Activated CD4-positive, CD25-positive, alpha-beta regulatory T cell treated with anti-CD3 and anti-CD28 coated beads, Interleukin-2, amount 50 U/mL, for 24 hours (primary cell): ENCODE data around the gene MYO1G.

Experiments
- ATAC-seq, 2 donors: fragments of 150-1000 bp; cut with Tn5 transposase; one replicate each; pipeline ENCODE4 v1.10.0; 2021; ENCODE audit warnings: mild to moderate bottlenecking in 1 of 2, moderate library complexity in 1 of 2

Gene MYO1G

GRCh38 chr7:44965937-44966730, 12.7 kb downstream of the MYO1G start:
- no peak for ATAC-seq

GRCh38 chr7:44965441-44965903, 13.3 kb downstream of the MYO1G start:
- ATAC-seq = no peak

DNA sequence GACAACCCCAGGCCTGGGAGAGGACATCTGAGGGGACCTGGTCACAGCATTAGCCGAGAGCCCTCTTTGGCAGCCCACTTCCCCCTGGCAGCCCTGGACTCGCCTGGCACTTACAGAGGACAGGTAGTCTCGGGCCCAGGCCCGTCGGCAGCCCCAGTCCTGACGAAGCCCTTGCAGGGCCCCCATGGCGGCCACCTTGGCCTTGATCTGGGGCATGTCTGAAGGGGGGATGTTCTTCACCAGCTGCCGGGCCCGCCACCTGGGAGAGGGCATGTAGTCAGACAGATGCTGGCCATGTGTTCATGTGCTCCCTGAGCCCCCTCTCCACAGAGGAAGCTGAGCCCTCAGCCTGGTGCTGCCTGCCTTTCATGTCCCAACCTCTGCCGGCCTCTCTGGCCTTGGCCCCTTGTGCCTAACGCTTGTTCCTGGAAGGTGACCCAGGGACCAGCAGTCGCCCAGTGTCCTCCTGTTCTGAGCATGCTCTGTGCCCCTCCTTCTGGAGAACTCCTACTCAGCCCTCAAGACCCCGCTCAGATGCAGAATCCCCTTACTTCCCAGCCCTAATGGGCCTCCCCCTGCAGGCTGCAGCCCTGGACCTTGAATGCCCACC, 13.9 kb downstream of the MYO1G start:
- ATAC-seq = no peak

- peak; percentile 9 to 10 for ATAC-seq
Observed at GRCh38 chr7:44964384-44964830, 14.4 kb downstream of the MYO1G start.

- no peak for ATAC-seq
Observed at GRCh38 chr7:44963364-44964290, 15.2 kb downstream of the MYO1G start.

- ATAC-seq = no peak
Observed at GRCh38 chr7:44962483-44963251, 16.1 kb downstream of the MYO1G start.

DNA sequence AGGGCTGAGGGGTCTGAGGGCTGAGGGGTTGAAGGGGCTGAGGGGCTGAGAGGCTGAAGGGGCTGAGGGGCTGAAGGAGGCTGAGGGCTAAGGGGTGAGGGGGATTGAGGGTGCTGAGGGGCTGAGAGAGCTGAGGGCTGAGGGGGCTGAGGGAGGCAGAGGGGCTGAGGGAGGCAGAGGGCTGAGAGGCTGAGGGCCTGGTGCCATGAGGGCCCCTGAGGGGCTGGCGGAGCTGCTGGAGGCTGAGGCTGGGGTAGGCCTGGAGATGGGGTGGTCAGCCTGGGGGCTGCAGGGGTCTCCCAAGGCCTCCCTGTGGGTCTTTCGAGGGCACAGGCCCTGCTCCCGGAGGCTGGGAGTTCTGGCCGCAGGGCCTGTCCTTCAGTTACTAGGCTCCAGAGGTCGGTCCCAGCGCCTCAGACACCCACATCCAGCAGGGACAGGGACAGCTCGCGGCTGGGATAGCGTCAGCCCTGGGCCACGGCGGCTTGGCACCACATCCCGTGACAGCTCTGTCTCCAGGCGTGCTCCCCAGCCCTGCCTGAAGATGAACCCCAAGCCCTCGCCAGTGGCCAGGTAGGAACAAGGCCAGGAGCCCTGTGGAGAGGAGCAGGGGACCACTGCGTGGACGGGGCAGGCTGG, 16.9 kb downstream of the MYO1G start:
- no peak for ATAC-seq

GRCh38 chr7:44960011-44960580, 18.7 kb downstream of the MYO1G start:
- no peak for ATAC-seq

GRCh38 chr7:44959433-44959951, 19.3 kb downstream of the MYO1G start:
- ATAC-seq = peak; percentile 45 to 54

DNA sequence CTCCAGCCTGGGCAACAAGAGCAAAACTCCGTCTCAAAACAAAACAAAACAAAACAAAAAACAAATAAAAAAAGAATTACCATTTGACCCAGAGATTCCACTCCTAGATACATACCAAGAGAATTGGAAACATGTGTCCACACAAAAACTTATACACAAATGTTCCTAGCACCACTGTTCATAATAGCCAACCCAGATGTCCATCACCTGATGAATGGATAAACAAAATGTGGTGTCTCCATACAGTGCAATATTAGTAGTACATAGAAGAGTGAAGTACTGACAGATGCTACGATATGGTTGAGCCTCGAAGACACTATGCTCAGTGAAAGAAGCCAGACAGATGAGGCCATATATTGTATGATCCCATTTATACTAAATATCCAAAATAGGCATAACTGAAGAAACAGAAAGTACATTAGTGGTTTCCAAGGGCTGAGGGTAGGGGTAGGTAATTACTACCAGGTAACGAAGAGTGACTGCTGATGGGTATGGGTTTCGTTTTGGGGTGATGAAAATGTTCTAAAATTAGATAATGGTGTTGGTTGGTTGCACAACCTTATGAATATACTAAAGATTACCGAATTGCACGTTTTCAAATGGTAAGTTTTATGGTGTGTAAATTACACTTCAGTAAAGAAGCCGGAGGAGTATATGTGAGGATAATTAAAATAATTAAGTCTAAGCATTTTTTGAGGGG, 20.0 kb downstream of the MYO1G start:
- peak; percentile 26 to 33 for ATAC-seq

- no peak for ATAC-seq
Observed at GRCh38 chr7:44956157-44956766, 22.6 kb downstream of the MYO1G start.

- ATAC-seq = no peak
Observed at GRCh38 chr7:44955733-44956132, 23.1 kb downstream of the MYO1G start.

DNA sequence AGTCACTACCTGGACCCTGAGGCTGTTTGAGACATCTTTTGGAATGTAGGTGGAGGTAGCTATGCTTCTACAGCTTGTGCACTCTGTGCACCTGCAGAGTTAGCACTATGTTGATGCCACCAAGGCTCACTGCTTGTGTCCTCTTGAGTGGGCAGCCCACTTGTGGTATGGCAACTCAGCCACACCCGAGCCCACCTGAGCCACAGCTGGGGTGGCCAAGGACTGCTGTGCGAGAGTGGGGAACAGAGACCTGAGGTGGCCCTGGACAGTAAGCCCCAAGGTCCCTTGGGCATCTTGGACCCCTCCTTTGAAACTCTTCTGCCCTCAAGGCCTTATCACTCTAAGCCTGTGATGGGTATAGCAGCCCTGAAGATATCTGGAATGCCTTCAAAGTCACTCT, 25.7 kb downstream of the MYO1G start:
- no peak for ATAC-seq

GRCh38 chr7:44949303-44949702, 29.5 kb downstream of the MYO1G start:
- no peak for ATAC-seq

- no peak for ATAC-seq
Observed at GRCh38 chr7:44945479-44945878, 33.3 kb downstream of the MYO1G start.

GRCh38 chr7:44944821-44945220, 34.0 kb downstream of the MYO1G start:
- ATAC-seq = no peak

DNA sequence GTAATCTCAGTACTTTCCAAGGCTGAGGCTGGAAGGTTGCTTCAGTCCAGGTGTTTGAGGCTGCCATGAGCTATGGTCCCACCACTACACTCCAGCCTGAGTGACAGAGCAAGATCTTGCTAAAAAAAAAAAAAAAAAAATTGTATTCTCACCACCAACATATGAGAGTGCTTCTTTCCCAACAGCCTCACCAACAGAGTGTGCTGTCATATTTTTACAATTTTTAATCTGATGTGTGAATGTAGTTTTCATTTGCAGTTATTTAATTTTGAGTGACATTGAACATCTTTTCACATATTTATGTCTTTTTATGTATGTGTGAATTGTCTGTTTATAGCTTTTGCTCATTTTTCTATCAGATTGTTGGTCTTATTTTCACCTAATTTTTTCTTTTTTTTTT, 35.2 kb downstream of the MYO1G start:
- no peak for ATAC-seq

- no peak for ATAC-seq
Observed at GRCh38 chr7:44937426-44937825, 41.4 kb downstream of the MYO1G start.

DNA sequence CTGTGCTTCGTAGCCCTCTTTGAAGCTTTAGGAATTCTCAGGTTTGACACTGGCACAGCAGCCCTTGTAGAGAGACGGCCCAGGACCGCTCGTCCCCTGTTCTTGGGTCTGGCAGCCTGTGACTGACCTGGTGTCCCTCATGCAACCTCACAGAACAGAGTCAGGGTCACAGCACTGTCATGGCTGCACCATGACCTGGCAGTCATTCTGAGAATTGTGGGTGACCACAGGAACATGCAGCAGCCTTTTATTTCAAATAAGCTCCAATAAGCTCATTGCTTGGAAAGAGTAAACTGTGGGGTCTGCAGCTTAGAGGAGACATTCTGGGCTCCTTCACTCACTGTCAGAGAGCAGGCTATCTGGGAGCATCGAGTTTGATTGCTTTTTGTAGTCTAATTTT, 42.5 kb downstream of the MYO1G start:
- ATAC-seq = peak in 1 of 2 donors; percentile 49

- no peak for ATAC-seq
Observed at GRCh38 chr7:44935583-44935982, 43.2 kb downstream of the MYO1G start.
